ENCODE data around the gene COL2A1.

COL2A1 gene

DNA sequence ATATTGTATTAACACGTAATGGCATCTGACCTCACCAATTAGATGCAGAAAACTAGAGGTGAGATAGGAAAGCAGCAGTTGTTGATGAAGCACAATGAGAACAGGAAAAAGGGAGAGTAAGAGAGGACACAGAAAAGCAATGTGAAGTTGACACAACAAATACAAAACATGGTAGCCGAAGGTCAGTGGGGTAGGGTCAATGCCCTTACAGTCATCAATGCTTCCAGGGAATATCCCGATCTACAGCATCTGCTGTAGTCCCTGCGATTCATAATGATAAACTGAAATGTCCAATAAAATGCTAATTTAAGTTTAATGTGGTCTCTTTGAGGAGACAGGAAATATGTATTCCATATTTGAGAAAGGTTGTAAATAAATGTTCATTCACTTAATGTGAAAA, 2.9 kb upstream of the COL2A1 start:
- Histone ChIP-seq H3K9ac (ENCODE audit: low read length) (no peak overlapping the region), H3K36me3 (ENCODE audit: low read length) (no peaks in the 10 kb centered on the region), H3K27me3 (ENCODE audit: low read length) (no peaks in the 10 kb centered on the region), H3F3A (ENCODE audit: insufficient read depth) (no peaks in the 10 kb centered on the region), H3K9me2 (replicated peaks; ENCODE audit: insufficient read depth, low read length) (no peaks in the 10 kb centered on the region), H2AFZ (ENCODE audit: low read depth, low read length, severe bottlenecking) (no peak overlapping the region), H4K20me1 (ENCODE audit: low read depth, low read length) (no peaks in the 10 kb centered on the region), H3K9me3 (ENCODE audit: insufficient read depth, low read length) (no peaks in the 10 kb centered on the region), H3K4me2 (ENCODE audit: low read depth, low read length, poor library complexity, severe bottlenecking) (no peak overlapping the region), H3K27ac (ENCODE audit: low read depth, low read length) (no peak overlapping the region), H3K79me2 (ENCODE audit: insufficient read depth, low read length) (no peaks in the 10 kb centered on the region), H3K4me3 (ENCODE audit: insufficient read depth, low read length, poor library complexity, severe bottlenecking) (no peak overlapping the region)
- TF ChIP-seq, protein P1, sequence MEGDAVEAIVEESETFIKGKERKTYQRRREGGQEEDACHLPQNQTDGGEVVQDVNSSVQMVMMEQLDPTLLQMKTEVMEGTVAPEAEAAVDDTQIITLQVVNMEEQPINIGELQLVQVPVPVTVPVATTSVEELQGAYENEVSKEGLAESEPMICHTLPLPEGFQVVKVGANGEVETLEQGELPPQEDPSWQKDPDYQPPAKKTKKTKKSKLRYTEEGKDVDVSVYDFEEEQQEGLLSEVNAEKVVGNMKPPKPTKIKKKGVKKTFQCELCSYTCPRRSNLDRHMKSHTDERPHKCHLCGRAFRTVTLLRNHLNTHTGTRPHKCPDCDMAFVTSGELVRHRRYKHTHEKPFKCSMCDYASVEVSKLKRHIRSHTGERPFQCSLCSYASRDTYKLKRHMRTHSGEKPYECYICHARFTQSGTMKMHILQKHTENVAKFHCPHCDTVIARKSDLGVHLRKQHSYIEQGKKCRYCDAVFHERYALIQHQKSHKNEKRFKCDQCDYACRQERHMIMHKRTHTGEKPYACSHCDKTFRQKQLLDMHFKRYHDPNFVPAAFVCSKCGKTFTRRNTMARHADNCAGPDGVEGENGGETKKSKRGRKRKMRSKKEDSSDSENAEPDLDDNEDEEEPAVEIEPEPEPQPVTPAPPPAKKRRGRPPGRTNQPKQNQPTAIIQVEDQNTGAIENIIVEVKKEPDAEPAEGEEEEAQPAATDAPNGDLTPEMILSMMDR (IDR thresholded peaks at IDR 0.05; ENCODE audit: insufficient read depth, low read length, poor library complexity, severe bottlenecking): no peak
- no peak for TF ChIP-seq EZH2phosphoT487 (conservative IDR thresholded peaks at IDR 0.05; ENCODE audit: low read length)

DNA sequence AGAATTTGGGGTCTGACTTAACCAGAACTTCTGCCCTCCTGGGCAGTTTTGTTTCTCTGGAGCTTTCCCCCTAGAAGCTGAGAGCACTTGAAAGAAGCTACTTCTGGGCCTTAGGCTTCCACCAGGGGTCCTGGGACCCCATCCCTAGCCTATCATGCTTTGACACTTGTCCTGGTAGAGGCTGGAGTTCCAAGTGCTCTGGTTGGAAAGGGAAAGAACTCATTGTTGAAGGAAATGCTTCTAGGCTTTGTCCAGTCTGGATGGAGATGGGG, 1.4 kb upstream of the COL2A1 start:
- H3K27ac ChIP-seq (ENCODE audit: low read depth, low read length): no peak overlapping the region
- no peaks in the 10 kb centered on the region for H3K36me3 ChIP-seq (ENCODE audit: low read length)
- H3K4me2 ChIP-seq (ENCODE audit: low read depth, low read length, poor library complexity, severe bottlenecking): no peak overlapping the region
- H3F3A ChIP-seq (ENCODE audit: insufficient read depth): no peaks in the 10 kb centered on the region
- H2AFZ ChIP-seq (ENCODE audit: low read depth, low read length, severe bottlenecking): no peak overlapping the region
- no peaks in the 10 kb centered on the region for H3K9me2 ChIP-seq (replicated peaks; ENCODE audit: insufficient read depth, low read length)
- H3K9me3 ChIP-seq (ENCODE audit: insufficient read depth, low read length): no peaks in the 10 kb centered on the region
- H3K79me2 ChIP-seq (ENCODE audit: insufficient read depth, low read length): no peaks in the 10 kb centered on the region
- H4K20me1 ChIP-seq (ENCODE audit: low read depth, low read length): no peaks in the 10 kb centered on the region
- no peak overlapping the region for H3K9ac ChIP-seq (ENCODE audit: low read length)
- TF ChIP-seq, protein P1 (IDR thresholded peaks at IDR 0.05; ENCODE audit: insufficient read depth, low read length, poor library complexity, severe bottlenecking): no peak
- no peak for TF ChIP-seq EZH2phosphoT487 (conservative IDR thresholded peaks at IDR 0.05; ENCODE audit: low read length)
- no peaks in the 10 kb centered on the region for H3K27me3 ChIP-seq (ENCODE audit: low read length)
- H3K4me3 ChIP-seq (ENCODE audit: insufficient read depth, low read length, poor library complexity, severe bottlenecking): no peak overlapping the region

DNA sequence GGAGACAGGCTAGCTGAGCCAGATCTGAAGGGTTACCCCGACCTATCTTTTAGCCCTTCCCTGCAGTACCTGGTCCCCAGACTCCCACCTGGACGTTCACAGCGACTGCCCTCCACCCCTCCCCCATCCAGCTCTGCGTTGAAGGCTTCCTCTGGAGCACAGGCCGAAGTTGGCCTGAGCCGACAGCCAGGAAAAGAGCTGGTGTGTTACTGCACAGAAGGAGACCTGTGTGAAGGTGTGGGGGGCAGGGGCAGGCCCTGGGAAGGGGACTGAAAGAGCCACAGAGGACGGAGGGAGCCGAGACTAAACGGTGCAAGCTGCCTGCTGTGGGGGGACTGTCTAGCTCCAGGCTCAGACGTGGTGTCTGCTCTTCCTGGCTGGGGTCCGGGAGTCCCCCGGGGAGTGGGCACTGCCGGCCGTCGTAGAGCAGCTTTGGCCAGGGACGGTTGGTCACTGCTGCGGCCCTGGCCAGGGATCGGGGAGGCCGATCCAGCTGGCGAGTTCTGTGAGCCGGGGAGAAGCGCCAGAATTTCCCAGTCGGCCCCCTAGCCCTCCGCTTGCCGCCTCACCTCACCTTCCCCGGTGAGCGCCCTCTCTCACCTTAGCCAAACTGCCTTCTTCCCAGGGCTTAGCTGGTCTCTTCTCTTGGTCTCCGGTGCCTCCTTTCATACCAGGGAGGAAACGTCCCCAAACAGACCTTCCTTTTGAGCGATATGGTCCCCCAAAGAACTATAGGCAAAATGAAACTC, 899 bp upstream of the COL2A1 start:
- Histone ChIP-seq H3F3A (ENCODE audit: insufficient read depth) (no peaks in the 10 kb centered on the region), H3K27ac (ENCODE audit: low read depth, low read length) (no peak overlapping the region), H3K4me2 (ENCODE audit: low read depth, low read length, poor library complexity, severe bottlenecking) (no peak overlapping the region), H4K20me1 (ENCODE audit: low read depth, low read length) (no peaks in the 10 kb centered on the region), H3K79me2 (ENCODE audit: insufficient read depth, low read length) (no peaks in the 10 kb centered on the region), H3K36me3 (ENCODE audit: low read length) (no peaks in the 10 kb centered on the region), H2AFZ (ENCODE audit: low read depth, low read length, severe bottlenecking) (no peak overlapping the region), H3K9me3 (ENCODE audit: insufficient read depth, low read length) (no peaks in the 10 kb centered on the region), H3K9me2 (replicated peaks; ENCODE audit: insufficient read depth, low read length) (no peaks in the 10 kb centered on the region), H3K9ac (ENCODE audit: low read length) (no peak overlapping the region), H3K4me3 (ENCODE audit: insufficient read depth, low read length, poor library complexity, severe bottlenecking) (no peak overlapping the region), H3K27me3 (ENCODE audit: low read length) (no peaks in the 10 kb centered on the region)
- TF ChIP-seq, protein P1 (IDR thresholded peaks at IDR 0.05; ENCODE audit: insufficient read depth, low read length, poor library complexity, severe bottlenecking): no peak
